ENCODE measurements around the gene DCBLD1.

DNA sequence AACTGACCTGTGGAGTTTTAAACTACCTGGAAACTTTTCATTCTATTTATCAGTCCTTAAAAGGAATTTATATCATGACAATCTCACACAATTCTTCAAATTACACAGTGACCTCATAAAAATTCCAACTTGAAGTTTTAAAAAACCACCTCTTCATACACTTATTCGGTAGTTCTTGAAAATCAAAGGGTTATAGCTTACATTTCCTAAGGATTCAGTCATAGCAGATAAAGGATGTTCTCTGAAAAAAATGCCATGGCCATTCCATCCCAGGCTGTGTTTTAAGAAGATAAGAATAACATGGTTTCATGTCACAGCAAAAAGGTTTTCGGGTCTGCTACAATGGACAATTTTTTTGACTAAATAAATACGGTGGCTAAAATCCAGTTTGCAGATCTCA, 78.7 kb downstream of the DCBLD1 start:
- TF ChIP-seq, protein P1, sequence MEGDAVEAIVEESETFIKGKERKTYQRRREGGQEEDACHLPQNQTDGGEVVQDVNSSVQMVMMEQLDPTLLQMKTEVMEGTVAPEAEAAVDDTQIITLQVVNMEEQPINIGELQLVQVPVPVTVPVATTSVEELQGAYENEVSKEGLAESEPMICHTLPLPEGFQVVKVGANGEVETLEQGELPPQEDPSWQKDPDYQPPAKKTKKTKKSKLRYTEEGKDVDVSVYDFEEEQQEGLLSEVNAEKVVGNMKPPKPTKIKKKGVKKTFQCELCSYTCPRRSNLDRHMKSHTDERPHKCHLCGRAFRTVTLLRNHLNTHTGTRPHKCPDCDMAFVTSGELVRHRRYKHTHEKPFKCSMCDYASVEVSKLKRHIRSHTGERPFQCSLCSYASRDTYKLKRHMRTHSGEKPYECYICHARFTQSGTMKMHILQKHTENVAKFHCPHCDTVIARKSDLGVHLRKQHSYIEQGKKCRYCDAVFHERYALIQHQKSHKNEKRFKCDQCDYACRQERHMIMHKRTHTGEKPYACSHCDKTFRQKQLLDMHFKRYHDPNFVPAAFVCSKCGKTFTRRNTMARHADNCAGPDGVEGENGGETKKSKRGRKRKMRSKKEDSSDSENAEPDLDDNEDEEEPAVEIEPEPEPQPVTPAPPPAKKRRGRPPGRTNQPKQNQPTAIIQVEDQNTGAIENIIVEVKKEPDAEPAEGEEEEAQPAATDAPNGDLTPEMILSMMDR (IDR thresholded peaks at IDR 0.05): no peak
- no peak for TF ChIP-seq POLR2A (IDR thresholded peaks at IDR 0.05)

Data from Peyer's patch (tissue), 4 donors.